ENCODE measurements around the gene MUC5B. TPM values are rescaled to one million over a fixed set of nuclear protein-coding genes. Genes with fewer than 3 reads are reported as not detected.

The MUC5B gene
- total RNA-seq, 2 experiments from 2014 or later, result not detected

DNA sequence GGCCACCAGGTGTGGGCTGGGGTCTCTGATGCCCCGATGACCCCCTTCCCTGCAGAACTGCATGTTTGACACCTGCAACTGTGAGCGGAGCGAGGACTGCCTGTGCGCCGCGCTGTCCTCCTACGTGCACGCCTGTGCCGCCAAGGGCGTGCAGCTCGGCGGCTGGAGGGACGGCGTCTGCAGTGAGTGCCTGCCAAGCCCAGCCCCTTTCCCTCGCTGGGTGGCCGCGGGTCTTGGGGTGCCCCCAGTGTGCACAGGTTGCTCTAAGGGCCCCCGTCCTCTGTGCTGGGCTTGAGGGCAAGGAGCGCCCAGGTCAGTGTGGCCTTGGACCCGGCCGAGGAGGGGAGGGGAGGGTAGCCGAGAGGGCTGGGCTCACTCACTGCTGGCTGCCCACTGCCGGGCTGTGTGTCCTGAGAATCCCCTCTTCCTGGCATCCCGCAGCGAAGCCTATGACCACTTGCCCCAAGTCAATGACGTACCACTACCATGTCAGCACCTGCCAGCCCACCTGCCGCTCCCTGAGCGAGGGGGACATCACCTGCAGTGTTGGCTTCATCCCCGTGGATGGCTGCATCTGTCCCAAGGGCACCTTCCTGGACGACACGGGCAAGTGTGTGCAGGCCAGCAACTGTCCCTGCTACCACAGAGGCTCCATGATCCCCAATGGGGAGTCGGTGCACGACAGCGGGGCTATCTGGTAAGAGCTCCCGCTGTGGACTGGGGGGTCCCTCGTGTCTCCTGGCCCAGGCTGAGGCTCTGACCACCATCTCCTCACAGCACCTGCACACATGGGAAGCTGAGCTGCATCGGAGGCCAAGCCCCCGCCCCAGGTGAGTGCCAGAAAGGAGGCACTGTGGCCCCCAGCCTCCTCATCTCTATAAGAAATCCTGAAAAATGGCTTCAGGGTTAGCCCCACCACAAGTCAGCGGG, 48.2 kb upstream of the MUC5B start:
- H3K27me3 Mint-ChIP-seq, result no peaks in the 10 kb centered on the region
- intact Hi-C loops (cut with DNase I, micrococcal nuclease), result no loop called here
- ChIA-PET CTCF (no interaction called here), POLR2A (no interaction called here)
- DNase-seq (peak in 1 of 14 experiments; percentile 13), ATAC-seq (ENCODE audit: poor library complexity) (no peak)
- Histone ChIP-seq H3K9me3 (ENCODE audit: control insufficient read depth in 1 of 2, insufficient read depth in 1 of 2, low read length in 2 of 2) (peaks cover 0 to 48% of the 10 kb centered on the region in 2 experiments), H3K4me1 (ENCODE audit: insufficient read depth, low read length) (no peaks in the 10 kb centered on the region), H3K27ac (ENCODE audit: low read depth in 1 of 2, low read length in 2 of 2) (no peak overlapping the region), H3K27me3 (ENCODE audit: control insufficient read depth in 1 of 2, insufficient read depth in 2 of 2, low read length in 2 of 2) (no peaks in the 10 kb centered on the region), H3K36me3 (ENCODE audit: insufficient read depth, low read length) (no peaks in the 10 kb centered on the region), H3K4me3 (ENCODE audit: low read length) (no peak overlapping the region)
- no peaks in the 10 kb centered on the region for H3K36me3 Mint-ChIP-seq (ENCODE audit: low read depth)
- no peak overlapping the region for H3K4me3 Mint-ChIP-seq
- no peak overlapping the region for H3K27ac Mint-ChIP-seq
- no peaks in the 10 kb centered on the region for H3K4me1 Mint-ChIP-seq (ENCODE audit: low read depth)
- TF ChIP-seq CTCF (IDR thresholded peaks at IDR 0.05), result no peak
- peaks cover 5% of the 10 kb centered on the region for H3K9me3 Mint-ChIP-seq

DNA sequence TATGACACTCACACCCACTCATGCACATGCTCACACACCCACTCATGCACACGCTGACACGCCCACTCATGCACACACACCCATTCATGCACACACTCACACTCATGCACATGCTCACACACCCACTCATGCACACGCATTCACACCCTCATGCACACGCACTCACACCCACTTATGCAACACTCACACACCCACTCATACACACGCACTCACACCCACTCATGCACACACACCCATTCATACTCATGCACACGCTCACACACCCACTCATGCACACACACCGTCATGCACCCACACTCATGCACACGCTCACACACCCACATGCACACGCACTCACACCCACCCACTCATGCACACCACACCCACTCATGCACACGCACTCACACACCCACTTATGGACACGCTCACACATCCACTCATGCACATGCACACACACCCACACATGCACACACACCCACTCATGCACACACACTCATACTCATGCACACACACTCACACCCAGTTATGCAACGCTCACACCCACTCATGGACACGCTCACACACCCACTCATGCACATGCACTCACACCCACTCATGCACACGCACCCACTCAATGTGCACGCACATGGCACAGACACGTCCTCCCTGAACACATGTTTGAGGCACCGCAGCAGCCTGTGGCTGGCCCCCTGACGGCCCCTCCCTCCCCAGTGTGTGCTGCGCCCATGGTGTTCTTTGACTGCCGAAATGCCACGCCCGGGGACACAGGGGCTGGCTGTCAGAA, 47.2 kb upstream of the MUC5B start:
- no peak for DNase-seq
- Mint-ChIP-seq H3K36me3 (ENCODE audit: low read depth) (no peaks in the 10 kb centered on the region), H3K27ac (no peak overlapping the region), H3K4me3 (no peak overlapping the region), H3K4me1 (ENCODE audit: low read depth) (no peaks in the 10 kb centered on the region), H3K27me3 (no peaks in the 10 kb centered on the region), H3K9me3 (peaks cover 5% of the 10 kb centered on the region)
- Histone ChIP-seq H3K27me3 (ENCODE audit: control insufficient read depth in 1 of 2, insufficient read depth in 2 of 2, low read length in 2 of 2) (no peaks in the 10 kb centered on the region), H3K36me3 (ENCODE audit: insufficient read depth, low read length) (no peaks in the 10 kb centered on the region), H3K4me1 (ENCODE audit: insufficient read depth, low read length) (no peaks in the 10 kb centered on the region), H3K27ac (ENCODE audit: low read depth in 1 of 2, low read length in 2 of 2) (no peak overlapping the region), H3K9me3 (ENCODE audit: control insufficient read depth in 1 of 2, insufficient read depth in 1 of 2, low read length in 2 of 2) (peaks cover 0 to 48% of the 10 kb centered on the region in 2 experiments), H3K4me3 (ENCODE audit: low read length) (no peak overlapping the region)
- ChIA-PET POLR2A (no interaction called here), CTCF (no interaction called here)
- ATAC-seq (ENCODE audit: poor library complexity), result no peak
- intact Hi-C loops (cut with DNase I, micrococcal nuclease), result no loop called here
- TF ChIP-seq CTCF (IDR thresholded peaks at IDR 0.05), result no peak

- H3K4me3 Mint-ChIP-seq, result no peak overlapping the region
- H3K27me3 Mint-ChIP-seq, result no peaks in the 10 kb centered on the region
- intact Hi-C loops (cut with DNase I, micrococcal nuclease), result no loop called here
- Histone ChIP-seq H3K36me3 (ENCODE audit: insufficient read depth, low read length) (no peaks in the 10 kb centered on the region), H3K4me3 (ENCODE audit: low read length) (no peak overlapping the region), H3K27me3 (ENCODE audit: control insufficient read depth in 1 of 2, insufficient read depth in 2 of 2, low read length in 2 of 2) (no peaks in the 10 kb centered on the region), H3K9me3 (ENCODE audit: control insufficient read depth in 1 of 2, insufficient read depth in 1 of 2, low read length in 2 of 2) (peaks cover 0 to 41% of the 10 kb centered on the region in 2 experiments), H3K27ac (ENCODE audit: low read depth in 1 of 2, low read length in 2 of 2) (no peak overlapping the region), H3K4me1 (ENCODE audit: insufficient read depth, low read length) (peaks cover 2% of the 10 kb centered on the region)
- H3K4me1 Mint-ChIP-seq (ENCODE audit: low read depth), result no peaks in the 10 kb centered on the region
- ChIA-PET POLR2A (no interaction called here), CTCF (no interaction called here)
- H3K9me3 Mint-ChIP-seq, result peaks cover 5% of the 10 kb centered on the region
- DNase-seq, result no peak
- ATAC-seq (ENCODE audit: poor library complexity), result no peak
- no peaks in the 10 kb centered on the region for H3K36me3 Mint-ChIP-seq (ENCODE audit: low read depth)
- TF ChIP-seq CTCF (IDR thresholded peaks at IDR 0.05), result no peak
- no peak overlapping the region for H3K27ac Mint-ChIP-seq
Observed at GRCh38 chr11:1176224-1177019, 46.4 kb upstream of the MUC5B start.

Data from CD4-positive, alpha-beta T cell (primary cell).